Suppressor macrophage treated with lipopolysaccharide for 1 hour (primary cell): Measurements from ENCODE around the gene MSI1.
"Not testable (repeated sequence)": the region's sequence is repeated elsewhere in the genome, so short reads cannot be mapped to it uniquely, and the experiment has no call there.

Experiments used
- DNase-seq, 3 donors: peaks; one replicate each; pipeline ENCODE4 v3.0.0-alpha.2; 2020 to 2022

Gene MSI1

DNA sequence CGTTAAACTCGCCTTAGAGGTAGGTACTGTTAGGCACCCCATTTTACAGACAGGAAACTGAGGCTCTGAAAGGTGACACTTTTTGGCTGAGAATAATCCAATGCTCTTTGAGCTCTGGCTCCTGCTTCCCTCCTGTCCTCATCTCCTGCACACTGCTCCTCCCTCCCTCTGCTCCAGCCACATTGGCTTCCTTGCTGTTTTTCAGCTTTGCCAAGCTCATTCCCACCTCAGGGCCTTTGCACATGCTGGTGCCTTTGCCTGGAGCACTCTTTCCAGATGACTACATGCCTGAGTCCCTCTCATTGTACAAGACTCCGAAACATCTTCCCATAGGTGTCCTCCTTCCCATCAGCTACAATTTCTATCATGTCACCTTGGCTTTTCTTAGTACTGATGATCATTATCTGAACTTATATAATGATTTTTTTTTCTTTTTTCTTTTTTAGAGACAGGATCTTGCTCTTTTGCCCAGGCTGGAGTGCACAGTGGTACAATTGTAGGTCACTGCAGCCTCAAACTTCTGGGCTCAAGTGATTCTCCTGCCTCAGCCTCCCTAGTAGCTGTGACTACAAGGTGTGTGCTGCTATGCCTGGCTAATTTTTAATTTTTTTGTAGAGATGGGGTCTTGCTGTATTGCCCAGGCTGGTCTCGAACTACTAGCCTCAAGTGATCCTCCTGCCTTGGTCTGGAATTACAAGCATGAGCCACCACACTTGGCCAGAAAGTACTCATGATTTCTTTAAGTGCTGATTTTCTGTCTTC lies 15.2 kb downstream of the MSI1 start:
- DNase-seq, result no peak

- DNase-seq, result no peak
Measured at GRCh38 chr12:120353136-120353535, 15.8 kb downstream of the MSI1 start.

GRCh38 chr12:120352117-120352516 lies 16.8 kb downstream of the MSI1 start:
- no peak for DNase-seq

DNA sequence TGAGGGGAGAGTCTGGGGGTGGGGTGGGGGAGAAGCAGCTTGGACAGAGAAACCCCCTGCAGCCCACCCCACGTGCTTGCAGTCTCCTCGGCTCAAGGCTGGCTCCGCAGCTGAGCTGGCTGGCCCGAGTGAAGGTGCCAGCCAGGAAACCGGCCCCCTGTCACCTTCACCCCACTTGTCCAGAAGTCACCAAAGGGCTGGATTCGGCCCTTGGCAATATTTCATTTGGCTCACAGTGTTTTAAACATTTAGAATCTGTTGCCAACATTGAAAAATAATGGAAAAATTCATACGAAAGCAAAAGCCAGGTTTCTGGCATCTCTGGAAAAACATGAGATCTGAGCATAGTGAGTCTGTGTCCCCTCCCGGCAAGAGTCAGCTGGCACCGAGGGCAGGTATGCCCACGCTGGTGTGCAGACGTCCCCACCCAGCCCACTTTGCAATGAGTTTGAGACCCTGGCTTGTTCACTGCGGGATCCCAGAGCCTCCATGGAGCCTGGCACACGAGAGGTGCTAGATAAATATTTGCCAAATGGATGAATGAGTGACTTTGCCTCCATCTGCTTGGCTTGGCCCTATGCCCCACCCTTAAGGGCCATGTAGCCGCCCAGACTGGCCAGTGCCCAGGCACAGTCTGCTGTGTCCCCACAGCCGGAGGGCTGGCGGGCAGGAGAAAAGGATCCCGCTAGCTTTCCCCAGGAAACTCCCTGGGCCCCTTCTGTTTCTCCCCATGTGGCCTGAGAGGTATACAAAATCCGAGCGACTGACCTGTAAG lies 18.2 kb downstream of the MSI1 start:
- DNase-seq, result no peak

GRCh38 chr12:120347766-120348165 lies 21.2 kb downstream of the MSI1 start:
- no peak for DNase-seq

DNA sequence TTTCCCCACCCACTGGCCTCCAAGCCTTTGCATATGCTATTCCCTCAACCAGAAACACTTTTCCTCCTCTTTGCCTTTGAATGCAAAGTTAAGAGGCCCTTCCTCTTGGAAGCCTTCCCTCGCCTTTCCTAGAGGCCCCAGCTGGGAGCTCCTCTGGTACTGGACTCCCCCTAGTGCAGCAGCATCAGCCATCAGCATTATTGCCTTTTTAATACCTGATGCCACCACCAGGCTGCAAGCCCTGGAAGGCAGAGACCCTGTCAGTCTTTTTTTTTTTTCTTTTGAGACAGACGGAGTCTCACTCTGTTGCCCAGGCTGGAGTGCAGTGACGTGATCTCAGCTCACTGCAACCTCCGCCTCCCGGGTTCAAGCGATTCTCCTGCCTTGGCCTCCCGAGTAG lies 22.3 kb downstream of the MSI1 start:
- no peak for DNase-seq

DNA sequence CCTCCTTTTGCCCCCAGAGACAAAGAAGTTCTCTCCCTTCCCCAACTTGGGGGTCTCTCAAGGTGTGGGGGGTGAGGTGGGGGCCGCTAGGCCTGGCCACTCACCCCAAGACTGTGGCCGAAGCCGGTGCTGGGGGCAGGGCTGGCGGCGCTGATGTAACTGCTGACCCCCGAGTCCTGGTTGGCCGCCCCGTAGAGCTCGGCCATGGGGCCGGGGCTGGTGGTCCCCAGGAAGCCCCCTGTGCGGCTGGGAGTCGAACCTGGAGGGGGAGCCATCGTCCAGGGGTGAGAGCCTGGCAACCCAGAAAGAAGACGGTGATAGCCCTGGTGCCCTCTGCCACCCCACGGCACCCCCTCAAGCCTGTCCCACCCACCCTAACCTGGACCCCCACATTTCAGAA lies 22.9 kb downstream of the MSI1 start:
- no peak for DNase-seq

DNA sequence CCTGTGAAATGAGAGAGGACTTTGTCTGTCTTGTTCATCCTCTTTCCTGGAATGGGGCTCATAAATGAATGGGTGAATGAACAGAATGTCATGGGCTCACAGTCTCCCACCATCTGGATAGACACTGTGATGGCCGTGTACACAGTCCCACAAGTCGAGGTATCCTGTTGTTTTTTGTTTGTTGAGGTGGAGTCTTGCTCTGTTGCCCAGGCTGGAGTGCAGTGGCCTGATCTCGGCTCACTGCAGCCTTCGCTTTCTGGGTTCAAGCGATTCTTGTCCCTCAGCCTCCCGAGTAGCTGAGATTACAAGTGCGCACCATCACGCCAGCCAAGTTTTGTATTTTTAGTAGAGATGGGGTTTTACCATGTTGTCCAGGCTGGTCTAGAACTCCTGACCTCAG lies 25.3 kb downstream of the MSI1 start:
- DNase-seq, result no peak

DNA sequence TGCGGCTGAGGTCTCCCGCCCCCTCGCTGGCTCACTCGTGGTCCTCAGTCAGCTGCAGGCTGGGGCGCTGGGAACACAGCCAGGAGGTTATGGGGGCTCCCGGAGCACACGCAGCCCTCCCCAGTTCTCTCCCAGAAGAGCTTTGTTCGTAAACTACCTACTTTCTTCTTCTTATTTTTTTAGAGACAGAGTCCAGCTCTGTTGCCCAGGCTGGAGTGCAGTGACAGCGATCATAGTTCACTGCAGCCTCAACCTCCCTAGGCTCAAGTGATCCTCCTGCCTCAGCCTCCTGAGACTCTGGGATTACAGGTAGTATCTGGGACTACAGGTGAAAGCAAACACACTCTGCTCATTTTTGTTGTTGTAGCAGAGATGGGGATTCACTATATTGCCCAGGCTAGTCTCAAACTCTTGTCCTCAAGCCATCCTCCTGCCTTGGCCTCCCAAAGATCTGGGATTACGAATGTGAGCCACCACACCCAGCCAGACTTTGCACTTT lies 25.9 kb downstream of the MSI1 start:
- DNase-seq, result no peak

GRCh38 chr12:120342175-120343038 lies 26.6 kb downstream of the MSI1 start:
- DNase-seq, result no peak

- DNase-seq, result no peak
Measured at GRCh38 chr12:120339256-120339655, 29.7 kb downstream of the MSI1 start.

DNA sequence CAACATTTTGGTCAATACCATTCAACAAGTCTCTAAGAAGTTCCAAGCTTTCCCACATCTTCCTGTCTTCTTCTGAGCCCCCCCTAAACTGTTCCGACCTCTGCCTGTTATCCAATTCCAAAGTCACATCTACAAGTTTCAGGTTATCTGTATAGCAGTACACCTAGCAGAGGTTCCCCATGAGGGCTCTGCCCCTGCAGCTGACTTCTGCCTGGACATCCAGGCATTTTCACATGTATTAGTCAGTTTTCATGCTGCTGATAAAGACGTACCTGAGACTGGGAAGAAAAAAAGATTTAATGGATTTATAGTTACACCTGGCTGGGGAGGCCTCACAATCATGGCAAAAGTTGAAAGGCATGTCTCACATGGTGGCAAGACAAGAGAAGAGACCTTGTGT lies 31.2 kb downstream of the MSI1 start:
- DNase-seq, result no peak

GRCh38 chr12:120336392-120336791 lies 32.6 kb downstream of the MSI1 start:
- DNase-seq, result not testable (repeated sequence)

GRCh38 chr12:120335447-120335846 lies 33.5 kb downstream of the MSI1 start:
- DNase-seq, result peak; percentile 35 to 44 (median 41)

GRCh38 chr12:120332523-120332922 lies 36.4 kb downstream of the MSI1 start:
- DNase-seq, result no peak

GRCh38 chr12:120332041-120332440 lies 36.9 kb downstream of the MSI1 start:
- DNase-seq, result no peak

GRCh38 chr12:120331390-120331789 lies 37.6 kb downstream of the MSI1 start:
- no peak for DNase-seq

GRCh38 chr12:120328228-120328627 lies 40.7 kb downstream of the MSI1 start:
- DNase-seq, result no peak

GRCh38 chr12:120327593-120327992 lies 41.4 kb downstream of the MSI1 start, which contains the start of gene PLA2G1B:
PLA2G1B (minus strand) TSS chr12:120327779; CDS start chr12:120327753, 26 bp downstream.
- no peak for DNase-seq

DNA sequence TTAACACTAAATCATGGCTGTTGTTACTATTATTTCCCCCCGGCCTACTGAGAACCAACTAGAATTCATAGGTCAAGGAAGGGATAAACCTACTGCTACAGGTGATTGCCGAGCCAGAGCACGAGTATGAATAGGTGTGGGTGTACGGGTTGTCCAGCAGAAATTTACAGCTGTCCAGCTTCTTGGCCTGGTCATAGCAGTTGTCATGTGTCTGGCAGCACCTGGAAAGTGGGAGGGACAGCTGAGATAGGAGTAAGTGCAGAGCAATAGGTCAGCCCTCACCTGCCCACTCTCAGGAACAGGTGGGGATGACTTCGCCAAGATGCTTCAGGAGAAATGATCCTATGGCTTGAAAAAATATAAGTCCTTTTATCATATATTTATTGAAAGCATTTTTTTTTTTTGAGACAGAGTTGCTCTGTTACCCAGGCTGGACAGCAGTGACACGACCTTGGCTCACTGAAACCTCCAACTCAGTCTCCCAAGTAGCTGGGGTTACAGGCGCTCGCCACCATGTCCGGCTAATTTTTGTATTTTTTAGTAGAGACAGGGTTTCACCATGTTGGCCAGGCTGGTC lies 44.0 kb downstream of the MSI1 start:
- DNase-seq, result no peak

GRCh38 chr12:120323772-120324171 lies 45.2 kb downstream of the MSI1 start:
- DNase-seq, result no peak

DNA sequence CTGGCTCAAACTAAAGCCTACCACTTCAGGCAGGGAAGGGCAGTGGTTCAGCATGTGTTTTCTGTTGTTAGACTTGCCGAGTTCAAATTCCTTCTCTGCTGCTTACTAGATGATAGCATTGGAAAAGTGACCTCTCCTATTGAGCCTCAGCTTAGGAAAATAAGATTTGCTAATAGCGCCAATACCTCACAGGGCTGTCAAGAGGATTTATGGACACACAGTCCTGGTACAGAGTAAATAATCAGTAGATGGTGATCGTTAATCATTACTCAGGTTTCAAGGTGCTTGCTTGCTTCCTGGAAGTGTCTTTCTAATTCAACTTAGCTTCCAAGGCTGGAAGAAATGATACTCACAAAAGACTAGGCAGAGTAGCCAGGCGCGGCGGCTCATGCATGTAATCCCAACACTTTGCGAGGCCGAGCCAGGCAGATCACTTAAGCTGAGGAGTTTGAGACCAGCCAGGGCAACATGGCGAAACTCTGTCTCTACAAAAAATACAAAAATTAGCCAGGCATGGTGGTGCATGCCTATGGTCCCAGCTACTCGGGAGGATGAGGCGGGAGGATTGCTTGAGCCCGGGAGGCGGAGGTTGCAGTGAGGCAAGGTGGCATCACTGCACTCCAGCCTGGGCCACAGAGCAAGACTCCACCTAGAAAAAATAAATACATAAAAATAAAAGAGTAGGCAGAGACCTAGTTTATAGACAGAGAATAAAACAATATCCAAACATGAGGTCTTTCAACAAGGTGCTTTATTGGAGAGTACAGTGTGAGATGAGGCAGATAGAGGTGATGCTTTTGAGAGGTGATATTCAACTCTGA lies 47.4 kb downstream of the MSI1 start:
- DNase-seq, result no peak
